HepG2 (cell line): Measurements from ENCODE around the gene ELAC2. TPM values are rescaled to one million over a fixed set of nuclear protein-coding genes. Genes with fewer than 3 reads are reported as not detected.

Experiments
- ATAC-seq: fragments of 200-7000 bp; cut with Tn5 transposase; 3 replicates; pipeline ENCODE4 v1.9.1; 2020; ENCODE audit warnings: mild to moderate bottlenecking, moderate library complexity
- BruUV-seq: library from RNA; stranded (reverse); fragments of 400-500 nt; replicated peaks from 2 replicates; lab custom pipeline; 2021; lab: Mats Ljungman, UMichigan
- CTCF ChIA-PET: fragments of 300-600 bp; formaldehyde crosslinking; extraction: SDS; loops from one replicate; lab custom pipeline; 2021; ENCODE audit warnings: low total read pairs, inconsistent platforms, low intra/inter-chr PET ratio; lab: Yijun Ruan, JAX
- POLR2A ChIA-PET: fragments of 350-600 bp; sonication (Branson Sonifier 250); formaldehyde crosslinking; loops from one replicate; lab custom pipeline; 2020; ENCODE audit warnings: antibody characterized with exemption, inconsistent platforms; lab: Yijun Ruan, JAX
- DNase-seq: peaks from one replicate; pipeline ENCODE4 v3.0.0-alpha.2; 2015; ENCODE audit warnings: low spot score
- FAIRE-seq: peaks from 3 replicates; lab custom pipeline; 2011; peaks lifted over from hg19 to GRCh38; lab: Jason Lieb, UNC
- H2AFZ ChIP-seq: one replicate; pipeline ENCODE4 v1.6.1; 2011; ENCODE audit warnings: low read length, inconsistent platforms
- H3K27ac ChIP-seq: fragments of 300-600 bp; 3 replicates; pipeline ENCODE4 v1.8.0; 2011; ENCODE audit warnings: mixed run types, mild to moderate bottlenecking, mixed read lengths, low read length, inconsistent platforms; ENCODE audit not compliant: insufficient read depth; ENCODE audit errors: extremely low read length
- H3K27me3 ChIP-seq, 2 experiments: fragments of 200-600 bp in 1 of 2; 2 replicates in 1 of 2; 3 replicates in 1 of 2; pipeline versions ENCODE4 v1.6.0 to v1.8.0; 2011; ENCODE audit warnings: low read length in 2 of 2, mild to moderate bottlenecking in 2 of 2, moderate library complexity in 2 of 2, inconsistent platforms in 1 of 2; ENCODE audit not compliant: insufficient read depth in 2 of 2, control insufficient read depth in 1 of 2
- H3K36me3 ChIP-seq, 2 experiments: fragments of 200-600 bp in 1 of 2; replicated peaks in 1 of 2; 2 replicates in 1 of 2; 3 replicates in 1 of 2; pipeline versions ENCODE4 v1.5.1 to v1.8.0; 2011; ENCODE audit warnings: low read length in 2 of 2, inconsistent platforms in 1 of 2; ENCODE audit not compliant: insufficient read depth in 2 of 2, control insufficient read depth in 1 of 2
- H3K4me1 ChIP-seq: 2 replicates; pipeline ENCODE4 v1.5.1; 2012; ENCODE audit warnings: low read length, inconsistent platforms; ENCODE audit not compliant: insufficient read depth
- H3K4me2 ChIP-seq: 2 replicates; pipeline ENCODE4 v1.6.0; 2011; ENCODE audit warnings: low read depth, low read length, inconsistent platforms
- H3K4me3 ChIP-seq, 3 experiments: fragments of 200-600 bp in 1 of 3; sonication (generic), shearing (Covaris generic) in 1 of 3; replicated peaks in 1 of 3; 2 replicates each; pipeline ENCODE4 v1.5.1; 2011 to 2016; ENCODE audit warnings: low read length in 3 of 3, inconsistent platforms in 2 of 3, low read depth in 2 of 3, mild to moderate bottlenecking in 2 of 3, control low read depth in 1 of 3, mixed read lengths in 1 of 3; ENCODE audit not compliant: insufficient read depth in 1 of 3
- H3K79me2 ChIP-seq: one replicate; pipeline ENCODE4 v1.6.1; 2011; ENCODE audit warnings: low read length, inconsistent platforms; ENCODE audit not compliant: insufficient read depth
- H3K9ac ChIP-seq: 2 replicates; pipeline ENCODE4 v1.6.0; 2011; ENCODE audit warnings: mild to moderate bottlenecking, low read depth, low read length, inconsistent platforms; ENCODE audit not compliant: insufficient read depth
- H3K9me3 ChIP-seq: 2 replicates; pipeline ENCODE4 v1.5.1; 2012; ENCODE audit warnings: mild to moderate bottlenecking, low read length
- H4K20me1 ChIP-seq: 2 replicates; pipeline ENCODE4 v1.6.0; 2011; ENCODE audit warnings: inconsistent platforms, mild to moderate bottlenecking, low read length, moderate library complexity; ENCODE audit not compliant: insufficient read depth
- ARID2 ChIP-seq: sonication (generic); formaldehyde crosslinking; IDR thresholded peaks from 2 replicates; pipeline ENCODE4 v1.8.1; 2022; ENCODE audit warnings: mild to moderate bottlenecking, missing genetic modification reagents, borderline replicate concordance
- BRCA1 ChIP-seq: sonication (generic); formaldehyde crosslinking; IDR thresholded peaks from 2 replicates; pipeline ENCODE4 v1.4.0; 2020; ENCODE audit warnings: missing genetic modification reagents
- CEBPB ChIP-seq: IDR thresholded peaks from 2 replicates; pipeline ENCODE4 v1.6.1; 2011; ENCODE audit warnings: low read depth, low read length, improper control_type of control experiment, borderline replicate concordance
- GABPA ChIP-seq, 2 experiments: IDR thresholded peaks; 2 replicates each; pipeline ENCODE4 v1.6.1; 2011 to 2016; ENCODE audit warnings: low read depth in 2 of 2, low read length in 1 of 2, missing biosample characterization in 1 of 2, missing genetic modification characterization in 1 of 2
- HMG20B ChIP-seq: conservative IDR thresholded peaks from 2 replicates; pipeline ENCODE4 v1.6.1; 2016; ENCODE audit warnings: missing genetic modification reagents, missing compliant biosample characterization
- HMGA1 ChIP-seq: sonication (generic); formaldehyde crosslinking; conservative IDR thresholded peaks from 2 replicates; pipeline ENCODE4 v1.4.0; 2020; ENCODE audit warnings: missing genetic modification reagents
- NFATC3 ChIP-seq: sonication (generic); formaldehyde crosslinking; IDR thresholded peaks from 2 replicates; pipeline ENCODE4 v1.5.1; 2020; ENCODE audit warnings: mild to moderate bottlenecking, missing genetic modification reagents
- NR1H2 ChIP-seq: sonication (generic); formaldehyde crosslinking; IDR thresholded peaks from 2 replicates; pipeline ENCODE4 v1.8.1; 2022; ENCODE audit warnings: low read depth, missing genetic modification reagents, borderline replicate concordance
- SRSF1 ChIP-seq: fragments of 200-400 bp; formaldehyde crosslinking; optimal IDR thresholded peaks from 2 replicates; pipeline ENCODE3; 2017; ENCODE audit warnings: mild to moderate bottlenecking, low read depth, low read length, moderate library complexity
- TCF7 ChIP-seq: sonication (generic); IDR thresholded peaks from 2 replicates; pipeline ENCODE4 v1.6.1; 2016; ENCODE audit warnings: antibody characterized with exemption, low read depth
- ZNF17 ChIP-seq: sonication (generic); formaldehyde crosslinking; IDR thresholded peaks from 2 replicates; pipeline ENCODE4 v1.5.0; 2020; ENCODE audit warnings: mild to moderate bottlenecking, missing genetic modification reagents
- ZSCAN25 ChIP-seq: sonication (generic); formaldehyde crosslinking; IDR thresholded peaks from 2 replicates; pipeline ENCODE4 v1.8.0; 2022; ENCODE audit warnings: mild to moderate bottlenecking, missing genetic modification reagents
- WGBS: methylation state at CpG from one replicate; pipeline ENCODE4 v1.1.6; 2017; ENCODE audit warnings: low lambda C conversion rate; 5-methylcytosine and 5-hydroxymethylcytosine counted together
- in situ Hi-C: cut with HindIII; loops from 2 replicates; pipeline ENCODE4 v1.10.0; 2017; ENCODE audit warnings: low pct_unique_long_range_greater_than_20kb; ENCODE audit not compliant: extremely low pct_ligation_motif_present
- intact Hi-C: fragments of 100-400 bp; cut with micrococcal nuclease; formaldehyde crosslinking; loops from one replicate; pipeline ENCODE4 v1.10.0; 2022; ENCODE audit not compliant: unreplicated experiment
- polyA plus RNA-seq, 8 experiments: library from polyadenylated mRNA; depleted of rRNA in 3 of 8; stranded (reverse) in 7 of 8; unstranded in 1 of 8; fragments of >200 nt; fragmentation: Illumina TruSeq in 4 of 8; extraction: Trizol in 4 of 8; gene quantifications; 2 replicates each; pipeline versions ENCODE4 v1.2.1 to v1.2.3, GENCODE V29; 2011 to 2016; ENCODE audit warnings: low read depth in 4 of 8, missing spikeins in 1 of 8, mixed read lengths in 1 of 8; ENCODE audit not compliant: insufficient read depth in 1 of 8
- total RNA-seq, 5 experiments: library from RNA; depleted of rRNA; stranded (reverse); fragments of >200 nt; fragmentation: Illumina TruSeq; extraction: Trizol; gene quantifications; 2 replicates each; pipeline ENCODE4 v1.2.3, GENCODE V29; 2016; ENCODE audit warnings: low read depth in 1 of 5
- TF ChIP-seq, protein P1 (sequence below): IDR thresholded peaks from 2 replicates; pipeline ENCODE4 v1.6.1; 2016
- TF ChIP-seq, protein P2 (sequence below): sonication (generic); formaldehyde crosslinking; IDR thresholded peaks from 2 replicates; pipeline ENCODE4 v1.4.0; 2020; ENCODE audit warnings: mild to moderate bottlenecking, missing genetic modification reagents
- TF ChIP-seq, protein P3 (sequence below): sonication (generic); formaldehyde crosslinking; IDR thresholded peaks from 2 replicates; pipeline ENCODE4 v1.8.0; 2022; ENCODE audit warnings: mild to moderate bottlenecking, missing genetic modification reagents, borderline replicate concordance
- TF ChIP-seq, protein P4 (sequence below): sonication (generic); formaldehyde crosslinking; IDR thresholded peaks from 2 replicates; pipeline ENCODE4 v1.4.0; 2020; ENCODE audit warnings: missing genetic modification reagents
- TF ChIP-seq, protein P5 (sequence below), 2 experiments: sonication (generic) in 1 of 2; formaldehyde crosslinking in 1 of 2; IDR thresholded peaks; 2 replicates each; pipeline versions ENCODE4 v1.4.0 to v1.6.1; 2018 to 2020; ENCODE audit warnings: missing genetic modification reagents in 2 of 2, borderline replicate concordance in 1 of 2, low read depth in 1 of 2, mild to moderate bottlenecking in 1 of 2, missing biosample characterization in 1 of 2

Gene ELAC2
- total and polyA plus RNA-seq, 2 of the 13 experiments (the other 11 are each of a cell fraction or from before 2014, with no cell fraction given) = 35.6 to 50.4 TPM

DNA sequence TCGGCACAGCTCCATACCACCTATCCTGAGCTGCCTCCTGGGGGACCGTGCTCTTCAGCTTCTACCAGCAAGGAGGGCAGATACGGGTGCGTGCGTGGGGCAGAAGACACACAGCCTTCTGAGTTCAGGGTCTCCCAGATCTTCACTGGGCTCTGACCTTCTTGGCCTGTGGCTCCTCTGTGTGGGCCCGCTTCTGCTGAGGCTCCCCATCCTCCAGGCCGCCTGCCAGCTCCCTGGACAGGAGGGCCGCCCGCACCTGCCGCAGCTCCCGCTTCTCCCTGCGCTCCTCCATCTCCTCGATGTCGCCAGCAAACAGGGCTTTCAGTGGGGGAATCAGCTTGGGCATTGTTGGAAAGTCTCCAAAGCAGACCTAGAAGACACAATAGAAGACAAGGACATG is 25.2 kb downstream of the ELAC2 start (continued):
- TF ChIP-seq CEBPB (no peak), ARID2 (CRISPR knock-in tag) (no peak)
- TF ChIP-seq, protein P1, sequence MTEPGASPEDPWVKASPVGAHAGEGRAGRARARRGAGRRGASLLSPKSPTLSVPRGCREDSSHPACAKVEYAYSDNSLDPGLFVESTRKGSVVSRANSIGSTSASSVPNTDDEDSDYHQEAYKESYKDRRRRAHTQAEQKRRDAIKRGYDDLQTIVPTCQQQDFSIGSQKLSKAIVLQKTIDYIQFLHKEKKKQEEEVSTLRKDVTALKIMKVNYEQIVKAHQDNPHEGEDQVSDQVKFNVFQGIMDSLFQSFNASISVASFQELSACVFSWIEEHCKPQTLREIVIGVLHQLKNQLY (CRISPR knock-in tag) = no peak
- TF ChIP-seq, protein P2, sequence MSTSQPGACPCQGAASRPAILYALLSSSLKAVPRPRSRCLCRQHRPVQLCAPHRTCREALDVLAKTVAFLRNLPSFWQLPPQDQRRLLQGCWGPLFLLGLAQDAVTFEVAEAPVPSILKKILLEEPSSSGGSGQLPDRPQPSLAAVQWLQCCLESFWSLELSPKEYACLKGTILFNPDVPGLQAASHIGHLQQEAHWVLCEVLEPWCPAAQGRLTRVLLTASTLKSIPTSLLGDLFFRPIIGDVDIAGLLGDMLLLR (CRISPR knock-in tag) = no peak

DNA sequence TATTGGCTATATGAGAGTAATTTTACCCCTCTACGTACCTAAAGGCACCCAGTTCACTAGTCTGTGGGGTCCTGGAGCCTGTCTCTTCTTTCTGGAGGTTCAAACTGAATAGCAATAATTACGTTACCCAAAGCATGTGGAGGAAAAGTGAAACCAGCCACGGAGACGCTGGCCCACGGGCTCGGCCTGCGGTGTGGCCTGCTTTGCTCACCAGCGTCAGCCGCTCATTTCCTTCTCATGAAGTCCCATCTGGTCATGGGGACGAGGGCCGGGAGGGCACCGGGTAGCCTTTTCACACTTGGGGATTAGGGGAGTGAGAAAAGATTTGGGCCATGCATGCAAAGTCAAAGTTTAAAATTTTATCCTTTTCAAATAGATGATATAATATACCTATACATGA is 26.9 kb downstream of the ELAC2 start:
- no peaks in the 10 kb centered on the region for H4K20me1 ChIP-seq
- in situ Hi-C loops = no loop called here
- H3K79me2 ChIP-seq = no peaks in the 10 kb centered on the region
- no peak overlapping the region for H3K4me3 ChIP-seq
- H3K9me3 ChIP-seq = no peaks in the 10 kb centered on the region
- peaks cover 10 to 42% of the 10 kb centered on the region in 2 experiments; a peak in 4 of 5 replicates for H3K36me3 ChIP-seq
- ATAC-seq = no peak
- intact Hi-C loops = no loop called here
- ChIA-PET CTCF (no interaction called here), POLR2A (no interaction called here)
- no peaks in the 10 kb centered on the region for H3K27me3 ChIP-seq
- no peak for DNase-seq
- no peak overlapping the region for H2AFZ ChIP-seq
- TF ChIP-seq, protein P3, sequence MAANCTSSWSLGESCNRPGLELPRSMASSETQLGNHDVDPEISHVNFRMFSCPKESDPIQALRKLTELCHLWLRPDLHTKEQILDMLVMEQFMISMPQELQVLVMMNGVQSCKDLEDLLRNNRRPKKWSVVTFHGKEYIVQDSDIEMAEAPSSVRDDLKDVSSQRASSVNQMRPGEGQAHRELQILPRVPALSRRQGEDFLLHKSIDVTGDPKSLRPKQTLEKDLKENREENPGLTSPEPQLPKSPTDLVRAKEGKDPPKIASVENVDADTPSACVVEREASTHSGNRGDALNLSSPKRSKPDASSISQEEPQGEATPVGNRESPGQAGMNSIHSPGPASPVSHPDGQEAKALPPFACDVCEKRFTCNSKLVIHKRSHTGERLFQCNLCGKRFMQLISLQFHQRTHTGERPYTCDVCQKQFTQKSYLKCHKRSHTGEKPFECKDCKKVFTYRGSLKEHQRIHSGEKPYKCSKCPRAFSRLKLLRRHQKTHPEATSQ = no peak
- TF ChIP-seq, protein P4, sequence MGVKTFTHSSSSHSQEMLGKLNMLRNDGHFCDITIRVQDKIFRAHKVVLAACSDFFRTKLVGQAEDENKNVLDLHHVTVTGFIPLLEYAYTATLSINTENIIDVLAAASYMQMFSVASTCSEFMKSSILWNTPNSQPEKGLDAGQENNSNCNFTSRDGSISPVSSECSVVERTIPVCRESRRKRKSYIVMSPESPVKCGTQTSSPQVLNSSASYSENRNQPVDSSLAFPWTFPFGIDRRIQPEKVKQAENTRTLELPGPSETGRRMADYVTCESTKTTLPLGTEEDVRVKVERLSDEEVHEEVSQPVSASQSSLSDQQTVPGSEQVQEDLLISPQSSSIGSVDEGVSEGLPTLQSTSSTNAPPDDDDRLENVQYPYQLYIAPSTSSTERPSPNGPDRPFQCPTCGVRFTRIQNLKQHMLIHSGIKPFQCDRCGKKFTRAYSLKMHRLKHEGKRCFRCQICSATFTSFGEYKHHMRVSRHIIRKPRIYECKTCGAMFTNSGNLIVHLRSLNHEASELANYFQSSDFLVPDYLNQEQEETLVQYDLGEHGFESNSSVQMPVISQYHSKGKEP = no peak
- TF ChIP-seq NR1H2 (CRISPR knock-in tag) (no peak), ZNF17 (no peak), SRSF1 (no peak), GABPA (IDR thresholded peaks at IDR 0.05; ENCODE audit: low read depth, low read length) (no peak), GABPA (CRISPR knock-in tag; IDR thresholded peaks at IDR 0.05; ENCODE audit: low read depth) (no peak), HMG20B (no peak), BRCA1 (CRISPR knock-in tag) (no peak), HMGA1 (no peak), TCF7 (no peak), ARID2 (CRISPR knock-in tag) (no peak), NFATC3 (CRISPR knock-in tag) (no peak), ZSCAN25 (CRISPR knock-in tag) (no peak)
- TF ChIP-seq, protein P5, sequence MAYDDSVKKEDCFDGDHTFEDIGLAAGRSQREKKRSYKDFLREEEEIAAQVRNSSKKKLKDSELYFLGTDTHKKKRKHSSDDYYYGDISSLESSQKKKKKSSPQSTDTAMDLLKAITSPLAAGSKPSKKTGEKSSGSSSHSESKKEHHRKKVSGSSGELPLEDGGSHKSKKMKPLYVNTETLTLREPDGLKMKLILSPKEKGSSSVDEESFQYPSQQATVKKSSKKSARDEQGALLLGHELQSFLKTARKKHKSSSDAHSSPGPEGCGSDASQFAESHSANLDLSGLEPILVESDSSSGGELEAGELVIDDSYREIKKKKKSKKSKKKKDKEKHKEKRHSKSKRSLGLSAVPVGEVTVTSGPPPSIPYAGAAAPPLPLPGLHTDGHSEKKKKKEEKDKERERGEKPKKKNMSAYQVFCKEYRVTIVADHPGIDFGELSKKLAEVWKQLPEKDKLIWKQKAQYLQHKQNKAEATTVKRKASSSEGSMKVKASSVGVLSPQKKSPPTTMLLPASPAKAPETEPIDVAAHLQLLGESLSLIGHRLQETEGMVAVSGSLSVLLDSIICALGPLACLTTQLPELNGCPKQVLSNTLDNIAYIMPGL (CRISPR knock-in tag; IDR thresholded peaks at IDR 0.05; ENCODE audit: borderline replicate concordance in 1 of 2, low read depth in 1 of 2) = no peak
- H3K4me2 ChIP-seq = no peak overlapping the region
- no peak overlapping the region for H3K9ac ChIP-seq
- 94% methylated on average over 12 of the region's 12 CpGs for WGBS
- BruUV-seq = no TSS peak
- no peak overlapping the region for H3K27ac ChIP-seq
- peaks cover 13% of the 10 kb centered on the region for H3K4me1 ChIP-seq
- FAIRE-seq = no peak
